GM19438 (cell line): Measurements from ENCODE around the gene PC.

Experiments used
- ATAC-seq: cut with Tn5 transposase; IDR thresholded peaks from one replicate; pipeline ENCODE4 v1.9.1; 2021; ENCODE audit warnings: low read depth; ENCODE audit not compliant: unreplicated experiment

The PC gene

GRCh38 chr11:66857927-66858185 lies 100.3 kb downstream of the PC start:
- no peak for ATAC-seq

- no peak for ATAC-seq
These were observed 100.8 kb downstream of the PC start for GRCh38 chr11:66857234-66857926.

- peak; percentile 27 for ATAC-seq
These were observed 101.5 kb downstream of the PC start, which contains the start of gene LRFN4 for GRCh38 chr11:66856496-66857233. TSS of gene LRFN4 (plus strand) at chr11:66857064. CDS start at chr11:66857745, 681 bp downstream.

GRCh38 chr11:66855574-66856495 lies 102.3 kb downstream of the PC start:
- peak; percentile 65 for ATAC-seq

- no peak for ATAC-seq
These were observed 103.4 kb downstream of the PC start for GRCh38 chr11:66854729-66855211.

- ATAC-seq = no peak
These were observed 103.9 kb downstream of the PC start for GRCh38 chr11:66854231-66854661.

- no peak for ATAC-seq
These were observed 104.6 kb downstream of the PC start for GRCh38 chr11:66853242-66854229.

- ATAC-seq = no peak
These were observed 105.5 kb downstream of the PC start for GRCh38 chr11:66852466-66853241.

- ATAC-seq = no peak
These were observed 106.3 kb downstream of the PC start for GRCh38 chr11:66851698-66852465.

GRCh38 chr11:66851239-66851596 lies 107.0 kb downstream of the PC start:
- no peak for ATAC-seq

- no peak for ATAC-seq
These were observed 107.5 kb downstream of the PC start for GRCh38 chr11:66850588-66851238.

- no peak for ATAC-seq
These were observed 108.0 kb downstream of the PC start for GRCh38 chr11:66850235-66850587.

- no peak for ATAC-seq
These were observed 108.5 kb downstream of the PC start for GRCh38 chr11:66849501-66850234.

- no peak for ATAC-seq
These were observed 109.3 kb downstream of the PC start for GRCh38 chr11:66848671-66849500.

- no peak for ATAC-seq
These were observed 110.5 kb downstream of the PC start for GRCh38 chr11:66847461-66848232.

- ATAC-seq = no peak
These were observed 111.5 kb downstream of the PC start for GRCh38 chr11:66846671-66847091.
